Caki2 (cell line): ENCODE measurements around the gene FAM193B. TPM values are rescaled to one million over a fixed set of nuclear protein-coding genes. Genes with fewer than 3 reads are reported as not detected.

Source experiments
- DNase-seq: peaks from one replicate; pipeline ENCODE4 v3.0.0-alpha.2; 2015; ENCODE audit warnings: low read depth
- in situ Hi-C: cut with HindIII; loops from 2 replicates; pipeline ENCODE4 v1.10.0; 2016; ENCODE audit warnings: low sequenced_read_pairs, low pct_unique_long_range_greater_than_20kb, mixed read lengths
- total RNA-seq: library from RNA; depleted of rRNA; stranded (reverse); fragments of >200 nt; shearing (Covaris generic); gene quantifications from 2 replicates; pipeline ENCODE4 v1.2.3, GENCODE V29; 2014; ENCODE audit warnings: low replicate concordance

The FAM193B gene
- total RNA-seq, 1 experiment from 2014 or later: 29.2 TPM

- in situ Hi-C loops: no loop called here
- no peak for DNase-seq
These were observed 44.9 kb downstream of the FAM193B start, which contains the start of gene DOK3 for GRCh38 chr5:177509381-177509951. TSS of gene DOK3 (minus strand) at chr5:177509826. CDS start at chr5:177509540, 286 bp downstream.

GRCh38 chr5:177508837-177509236 lies 45.5 kb downstream of the FAM193B start:
- DNase-seq: no peak
- in situ Hi-C loops: no loop called here

DNA sequence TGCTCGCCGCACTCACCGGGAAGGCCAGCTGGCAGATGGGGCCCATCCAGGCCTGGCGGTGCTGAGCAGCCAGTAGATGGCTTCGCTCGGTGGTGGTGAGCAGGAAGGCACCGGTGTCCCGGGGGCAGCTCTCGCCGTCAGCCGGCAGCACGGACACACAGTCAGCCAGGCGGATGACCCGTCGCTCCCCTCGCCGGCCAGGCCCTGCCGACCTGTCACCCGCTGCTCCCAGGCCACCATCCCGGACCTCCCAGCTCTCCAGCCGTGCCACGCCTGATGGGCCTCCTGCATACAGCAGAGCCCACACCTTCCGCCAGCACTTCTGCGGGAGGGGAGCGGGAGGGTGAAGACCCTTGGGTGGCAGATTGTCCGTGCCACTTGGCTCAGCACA lies 46.1 kb downstream of the FAM193B start:
- in situ Hi-C loops: no loop called here
- DNase-seq: no peak

- DNase-seq: no peak
- in situ Hi-C loops: no loop called here
These were observed 46.7 kb downstream of the FAM193B start for GRCh38 chr5:177507596-177508220.

DNA sequence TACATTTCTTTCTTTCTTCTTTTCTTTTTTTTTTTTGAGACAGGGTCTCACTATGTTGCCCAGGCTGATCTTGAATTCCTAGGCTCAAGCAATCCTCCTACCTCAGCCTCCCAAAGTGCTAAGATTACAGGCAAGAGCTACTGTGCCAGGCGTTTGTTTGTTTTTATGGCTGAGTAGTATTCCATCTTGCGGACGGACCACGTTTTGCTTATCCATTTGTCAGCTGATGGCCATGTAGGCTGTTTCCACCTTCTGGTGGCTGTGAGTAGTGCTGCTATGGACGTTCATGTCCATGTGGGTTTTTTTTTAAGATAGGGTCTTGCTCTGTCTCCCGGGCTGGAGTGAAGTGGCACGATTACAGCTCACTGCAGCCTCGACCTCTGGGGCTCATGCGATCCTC lies 47.2 kb downstream of the FAM193B start:
- in situ Hi-C loops: no loop called here
- no peak for DNase-seq

- no peak for DNase-seq
- in situ Hi-C loops: no loop called here
These were observed 49.3 kb downstream of the FAM193B start for GRCh38 chr5:177505075-177505474.

GRCh38 chr5:177504086-177505056 lies 50.0 kb downstream of the FAM193B start:
- DNase-seq: no peak
- in situ Hi-C loops: no loop called here

DNA sequence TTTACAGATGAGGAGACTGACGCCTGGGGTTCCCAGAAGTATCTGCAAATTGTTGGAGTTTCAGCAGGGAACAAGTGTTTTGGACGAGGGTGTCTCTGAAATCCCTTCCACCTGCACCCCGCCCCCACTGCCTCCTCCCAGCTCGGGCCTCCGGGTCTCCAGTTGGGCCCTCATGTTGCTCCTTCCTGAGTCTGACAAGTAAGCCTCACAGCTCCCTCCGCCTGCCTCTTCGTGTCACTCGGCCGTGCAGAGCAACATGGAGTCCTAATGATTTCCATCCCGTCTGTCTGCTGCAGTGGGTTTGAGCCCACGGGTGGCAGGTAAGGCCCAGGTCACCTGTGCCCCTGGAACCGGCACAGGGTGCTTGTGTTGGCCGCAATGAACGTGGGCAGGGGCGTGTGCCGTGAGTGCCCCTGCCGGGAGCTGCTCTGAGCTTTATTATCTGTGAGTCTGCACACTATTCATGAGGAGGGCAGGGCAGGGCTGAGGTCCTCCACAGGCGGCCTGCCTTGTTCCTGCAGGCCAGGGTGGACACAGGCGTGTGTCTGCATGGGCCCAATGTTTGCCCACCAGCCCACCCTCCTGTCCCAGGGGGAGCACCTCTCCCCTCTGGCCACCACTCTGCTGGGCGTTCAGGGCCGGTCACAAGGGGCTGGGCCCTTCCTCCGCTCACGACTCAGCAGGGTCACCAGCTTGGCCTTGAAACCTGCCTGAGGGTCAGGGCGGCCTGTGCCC lies 50.8 kb downstream of the FAM193B start:
- in situ Hi-C loops: no loop called here
- no peak for DNase-seq

- in situ Hi-C loops: no loop called here
- no peak for DNase-seq
These were observed 51.5 kb downstream of the FAM193B start for GRCh38 chr5:177502886-177503285.

DNA sequence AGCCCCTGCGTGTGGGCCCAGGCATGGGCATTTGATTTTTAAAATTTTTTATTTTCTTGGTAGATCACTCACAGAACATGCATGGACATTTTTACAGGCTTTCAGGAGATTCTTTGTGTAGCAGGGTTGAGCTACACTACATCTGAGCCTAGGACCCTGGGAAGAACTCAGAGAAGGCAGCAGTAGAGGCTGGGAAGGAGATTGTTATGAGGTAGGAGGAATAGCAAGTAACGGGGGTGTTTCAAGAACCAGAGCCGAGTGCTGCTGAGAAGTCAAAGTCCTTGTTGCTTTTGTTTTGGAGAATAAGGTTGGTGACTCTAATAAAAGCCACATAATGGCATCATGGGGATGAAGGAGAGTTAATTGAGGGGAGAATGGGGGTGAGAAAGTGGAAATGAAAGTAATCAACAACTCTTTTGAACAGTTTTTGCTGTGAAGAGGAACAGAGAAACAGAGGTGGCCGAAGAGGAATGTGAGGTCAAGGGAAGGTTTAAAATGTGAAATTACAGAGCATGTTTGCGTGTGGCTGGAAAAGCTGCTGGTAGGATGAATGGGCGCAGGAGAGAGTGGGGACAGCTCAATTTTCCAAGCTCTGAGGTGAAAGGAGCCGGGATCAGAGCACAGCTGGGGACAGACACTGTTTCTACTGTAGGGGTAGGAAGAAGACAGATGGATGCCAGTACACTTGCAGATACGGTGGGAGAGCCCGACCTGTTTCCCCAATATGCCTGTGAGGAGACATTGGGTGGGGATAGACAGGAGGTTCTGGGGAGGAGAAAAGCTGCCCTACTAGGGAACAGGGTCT lies 52.3 kb downstream of the FAM193B start:
- in situ Hi-C loops: no loop called here
- DNase-seq: no peak

GRCh38 chr5:177500685-177501522 lies 53.5 kb downstream of the FAM193B start:
- in situ Hi-C loops: no loop called here

DNA sequence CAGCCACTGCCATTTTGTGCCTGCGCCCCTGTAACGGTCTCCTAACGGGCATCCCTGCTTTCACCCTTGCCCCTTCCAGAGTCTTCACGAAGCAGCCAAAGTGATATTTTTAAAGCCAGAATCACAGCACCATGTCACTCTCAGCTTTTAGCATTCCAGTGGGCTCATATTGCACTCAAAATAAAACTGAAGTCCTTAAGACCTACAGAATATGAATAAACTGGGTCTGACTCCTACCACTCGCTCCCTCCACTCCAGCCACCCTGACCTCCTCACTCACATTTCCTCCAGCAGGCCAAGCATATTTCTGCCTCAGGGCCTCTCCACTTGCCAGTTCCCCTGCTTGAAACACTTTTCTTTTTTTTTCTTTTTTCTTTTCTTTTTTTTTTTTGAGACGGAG lies 54.5 kb downstream of the FAM193B start:
- no peak for DNase-seq
- in situ Hi-C loops: no loop called here

More at GRCh38 chr5:177500685-177501522, 53.5 kb downstream of the FAM193B start:
- peak; percentile 71 for DNase-seq

GRCh38 chr5:177498013-177498787 lies 56.2 kb downstream of the FAM193B start:
- DNase-seq: no peak
- in situ Hi-C loops: no loop called here

- in situ Hi-C loops: no loop called here
- DNase-seq: peak; percentile 99
These were observed 56.9 kb downstream of the FAM193B start, which contains the start of gene PDLIM7 for GRCh38 chr5:177497292-177498012. TSS of gene PDLIM7 (minus strand) at chr5:177497604. CDS start at chr5:177496512, 1,092 bp downstream.

- peak; percentile 95 for DNase-seq
- in situ Hi-C loops: no loop called here
These were observed 57.6 kb downstream of the FAM193B start for GRCh38 chr5:177496727-177497291.
